ENCODE measurements around the gene AKAP7.
"Not testable (repeated sequence)": the region's sequence is repeated elsewhere in the genome, so short reads cannot be mapped to it uniquely, and the experiment has no call there.

GRCh38 chr6:131300826-131301225, 165.6 kb downstream of the AKAP7 start:
- not testable (repeated sequence) for TF ChIP-seq CTCF (IDR thresholded peaks at IDR 0.05; ENCODE audit: poor library complexity); EZH2 (IDR thresholded peaks at IDR 0.05; ENCODE audit: borderline replicate concordance); EZH2phosphoT487 (IDR thresholded peaks at IDR 0.05; ENCODE audit: low read depth, severe bottlenecking, unreplicated experiment)
